Fibroblast of the aortic adventitia (primary cell): ENCODE measurements around the gene CR1L. TPM values are rescaled to one million over a fixed set of nuclear protein-coding genes. Genes with fewer than 3 reads are reported as not detected.
"Not testable (repeated sequence)": the region's sequence is repeated elsewhere in the genome, so short reads cannot be mapped to it uniquely, and the experiment has no call there.

ENCODE experiments used
- DNase-seq: peaks from one replicate; pipeline ENCODE4 v3.0.0-alpha.2; 2010; ENCODE audit warnings: low read depth
- H3K4me3 ChIP-seq: 2 replicates; pipeline ENCODE4 v1.5.1; 2011; ENCODE audit warnings: low read depth, mild to moderate bottlenecking, control low read depth, low read length, moderate library complexity
- CTCF ChIP-seq: IDR thresholded peaks from 2 replicates; pipeline ENCODE4 v1.5.1; 2011; ENCODE audit warnings: mild to moderate bottlenecking, low read length, control low read depth, inconsistent platforms; ENCODE audit not compliant: insufficient read depth
- total RNA-seq: library from RNA; depleted of rRNA; stranded (reverse); fragments of >200 nt; gene quantifications from 2 replicates; pipeline ENCODE4 v1.2.3, GENCODE V29; 2012; ENCODE audit warnings: low replicate concordance

CR1L gene
- total RNA-seq, 1 donor = not detected

GRCh38 chr1:207658904-207659485, 14.1 kb downstream of the CR1L start:
- no peak for DNase-seq
- no peak for TF ChIP-seq CTCF
- H3K4me3 ChIP-seq = no peak overlapping the region

- no peak overlapping the region for H3K4me3 ChIP-seq
- TF ChIP-seq CTCF = no peak
- DNase-seq = no peak
Observed at GRCh38 chr1:207659545-207660153, 14.7 kb downstream of the CR1L start.

DNA sequence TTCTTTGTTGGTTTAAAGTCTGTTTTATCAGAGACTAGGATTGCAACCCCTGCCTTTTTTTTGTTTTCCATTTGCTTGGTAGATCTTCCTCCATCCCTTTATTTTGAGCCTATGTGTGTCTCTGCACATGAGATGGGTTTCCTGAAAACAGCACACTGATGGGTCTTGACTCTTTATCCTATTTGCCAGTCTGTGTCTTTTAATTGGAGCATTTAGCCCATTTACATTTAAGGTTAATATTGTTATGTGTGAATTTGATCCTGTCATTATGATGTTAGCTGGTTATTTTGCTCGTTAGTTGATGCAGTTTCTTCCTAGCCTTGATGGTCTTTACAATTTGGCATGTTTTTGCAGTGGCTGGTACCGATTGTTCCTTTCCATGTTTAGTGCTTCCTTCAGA, 16.5 kb downstream of the CR1L start:
- H3K4me3 ChIP-seq, DNase-seq: not testable (repeated sequence)

GRCh38 chr1:207666342-207666741, 21.4 kb downstream of the CR1L start:
- no peak for TF ChIP-seq CTCF
- no peak overlapping the region for H3K4me3 ChIP-seq
- no peak for DNase-seq

DNA sequence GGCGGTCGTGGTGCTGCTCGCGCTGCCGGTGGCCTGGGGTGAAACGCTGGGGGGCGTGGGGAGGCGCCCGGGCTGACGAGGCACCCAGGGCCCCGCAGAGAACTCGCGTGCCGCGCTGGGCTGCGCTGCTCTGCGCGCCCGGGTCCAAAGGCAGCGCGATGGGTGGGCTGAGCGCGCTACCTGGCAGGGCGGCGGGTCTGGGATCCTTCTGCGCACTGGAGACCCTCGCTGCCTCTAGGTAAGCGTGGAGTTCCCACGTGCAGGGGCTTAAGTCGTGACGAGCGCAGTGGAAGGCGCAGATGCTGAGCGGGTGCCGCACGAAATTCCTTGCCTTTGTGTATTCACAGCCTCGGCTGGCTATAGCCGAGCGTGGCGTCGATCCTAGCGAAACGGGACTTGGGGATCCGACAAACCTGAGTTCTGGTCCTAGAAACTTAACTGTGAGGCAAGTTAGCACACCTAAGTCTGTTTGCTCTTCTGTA, 24.6 kb downstream of the CR1L start:
- no peak overlapping the region for H3K4me3 ChIP-seq
- DNase-seq = no peak
- no peak for TF ChIP-seq CTCF

- no peak overlapping the region for H3K4me3 ChIP-seq
- no peak for TF ChIP-seq CTCF
- DNase-seq = no peak
Observed at GRCh38 chr1:207670192-207670591, 25.3 kb downstream of the CR1L start.

GRCh38 chr1:207670997-207671396, 26.1 kb downstream of the CR1L start:
- H3K4me3 ChIP-seq = no peak overlapping the region
- TF ChIP-seq CTCF = no peak
- no peak for DNase-seq
